ENCODE results near the gene SYTL1.

The SYTL1 gene

GRCh38 chr1:27341525-27342252 is at the start of gene SYTL1:
Gene SYTL1 (plus strand): TSS chr1:27342022. CDS start chr1:27345335, 3,313 bp downstream.
- peak; percentile 56 for DNase-seq (ENCODE audit: low spot score)

GRCh38 chr1:27292106-27292505 is 49.7 kb upstream of the SYTL1 start:
- no peak for DNase-seq (ENCODE audit: low spot score)

- DNase-seq (ENCODE audit: low spot score), result no peak
Observed at GRCh38 chr1:27293915-27294314, 47.9 kb upstream of the SYTL1 start.

- DNase-seq (ENCODE audit: low spot score), result peak; percentile 76
Observed at GRCh38 chr1:27296773-27297291, 45.0 kb upstream of the SYTL1 start.

GRCh38 chr1:27297903-27298302 is 43.9 kb upstream of the SYTL1 start:
- no peak for DNase-seq (ENCODE audit: low spot score)

GRCh38 chr1:27298632-27299384 is 43.0 kb upstream of the SYTL1 start:
- DNase-seq (ENCODE audit: low spot score), result no peak

GRCh38 chr1:27299385-27300271 is 42.2 kb upstream of the SYTL1 start:
- no peak for DNase-seq (ENCODE audit: low spot score)

GRCh38 chr1:27300341-27301051 is 41.3 kb upstream of the SYTL1 start:
- DNase-seq (ENCODE audit: low spot score), result peak; percentile 90

- DNase-seq (ENCODE audit: low spot score), result no peak
Observed at GRCh38 chr1:27301052-27301422, 40.8 kb upstream of the SYTL1 start.

- no peak for DNase-seq (ENCODE audit: low spot score)
Observed at GRCh38 chr1:27301582-27302199, 40.1 kb upstream of the SYTL1 start.

- DNase-seq (ENCODE audit: low spot score), result no peak
Observed at GRCh38 chr1:27302612-27303011, 39.2 kb upstream of the SYTL1 start.

GRCh38 chr1:27303509-27303908 is 38.3 kb upstream of the SYTL1 start:
- DNase-seq (ENCODE audit: low spot score), result no peak

- no peak for DNase-seq (ENCODE audit: low spot score)
Observed at GRCh38 chr1:27306071-27306470, 35.8 kb upstream of the SYTL1 start.

GRCh38 chr1:27306892-27307761 is 34.7 kb upstream of the SYTL1 start:
- peak; percentile 52 for DNase-seq (ENCODE audit: low spot score)

GRCh38 chr1:27307874-27308598 is 33.8 kb upstream of the SYTL1 start:
- DNase-seq (ENCODE audit: low spot score), result peak; percentile 48

GRCh38 chr1:27314169-27314568 is 27.7 kb upstream of the SYTL1 start:
- no peak for DNase-seq (ENCODE audit: low spot score)

GRCh38 chr1:27314737-27315136 is 27.1 kb upstream of the SYTL1 start:
- DNase-seq (ENCODE audit: low spot score), result no peak

- DNase-seq (ENCODE audit: low spot score), result no peak
Observed at GRCh38 chr1:27316860-27317259, 25.0 kb upstream of the SYTL1 start.

- no peak for DNase-seq (ENCODE audit: low spot score)
Observed at GRCh38 chr1:27318136-27318535, 23.7 kb upstream of the SYTL1 start.

GRCh38 chr1:27318596-27318995 is 23.2 kb upstream of the SYTL1 start:
- no peak for DNase-seq (ENCODE audit: low spot score)
